ENCODE results near the gene NRF1. TPM values are rescaled to one million over a fixed set of nuclear protein-coding genes. Genes with fewer than 3 reads are reported as not detected.
A peak's percentile ranks its signal among the peaks of the same experiment; 100 is the strongest.

NRF1 gene
- total RNA-seq, 1 experiment from 2014 or later: 18.4 TPM

GRCh38 chr7:129729511-129729910 lies 118.0 kb downstream of the NRF1 start:
- no peak for DNase-seq (ENCODE audit: unreplicated experiment)
- intact Hi-C loops (cut with micrococcal nuclease): no loop called here
- CTCF ChIA-PET: no interaction called here
- Mint-ChIP-seq H3K4me3 (ENCODE audit: unreplicated experiment) (no peak overlapping the region), H3K9me3 (ENCODE audit: unreplicated experiment) (no peaks in the 10 kb centered on the region), H3K36me3 (ENCODE audit: insufficient read depth, unreplicated experiment) (peaks cover 66% of the 10 kb centered on the region), H3K27me3 (ENCODE audit: insufficient read depth, unreplicated experiment) (no peaks in the 10 kb centered on the region), H3K27ac (ENCODE audit: low read depth, unreplicated experiment) (no peak overlapping the region), H3K4me1 (ENCODE audit: insufficient read depth, unreplicated experiment) (no peaks in the 10 kb centered on the region)
- BruUV-seq (replicated peaks): no TSS peak
- TF ChIP-seq CTCF (IDR thresholded peaks at IDR 0.05; ENCODE audit: unreplicated experiment): no peak
- POLR2A ChIA-PET: no interaction called here

- Mint-ChIP-seq H3K27me3 (ENCODE audit: insufficient read depth, unreplicated experiment) (no peaks in the 10 kb centered on the region), H3K4me1 (ENCODE audit: insufficient read depth, unreplicated experiment) (no peaks in the 10 kb centered on the region), H3K36me3 (ENCODE audit: insufficient read depth, unreplicated experiment) (peaks cover 66% of the 10 kb centered on the region), H3K4me3 (ENCODE audit: unreplicated experiment) (no peak overlapping the region), H3K9me3 (ENCODE audit: unreplicated experiment) (no peaks in the 10 kb centered on the region), H3K27ac (ENCODE audit: low read depth, unreplicated experiment) (no peak overlapping the region)
- BruUV-seq (replicated peaks): no TSS peak
- no peak for DNase-seq (ENCODE audit: unreplicated experiment)
- POLR2A ChIA-PET: no interaction called here
- CTCF ChIA-PET: interaction anchor here (0.6 kb wide), 1 partner anchor 86 kb away, joined by 3 read pairs; no protein-coding TSS in a partner anchor
- intact Hi-C loops (cut with micrococcal nuclease): no loop called here
- no peak for TF ChIP-seq CTCF (IDR thresholded peaks at IDR 0.05; ENCODE audit: unreplicated experiment)
Observed at GRCh38 chr7:129730159-129730558, 118.6 kb downstream of the NRF1 start.

DNA sequence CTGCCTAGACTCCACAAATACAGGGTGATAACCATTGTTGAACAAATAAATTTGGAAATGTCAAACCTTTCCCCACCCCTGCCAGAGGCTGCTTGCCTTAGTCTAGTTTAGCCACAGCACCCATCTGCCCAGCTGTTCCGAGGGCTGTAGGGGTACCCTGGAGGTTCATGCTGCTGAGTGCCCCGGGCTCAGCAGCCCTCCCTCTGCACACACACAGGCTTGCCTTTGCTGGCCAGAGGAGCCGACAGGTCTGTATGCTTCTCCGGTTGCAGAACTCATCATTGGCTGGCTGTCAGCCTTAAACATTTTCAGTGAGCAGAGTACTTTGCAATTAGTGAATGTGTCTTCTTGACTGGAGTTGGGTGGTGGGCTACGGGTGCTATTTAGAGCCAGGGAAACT lies 122.9 kb downstream of the NRF1 start:
- ChIA-PET POLR2A (no interaction called here), CTCF (interaction anchor here (0.6 to 0.7 kb wide), 2 partner anchors 12 to 20 kb away, joined by 3 read pairs; no protein-coding TSS in a partner anchor)
- Mint-ChIP-seq H3K27ac (ENCODE audit: low read depth, unreplicated experiment) (no peak overlapping the region), H3K4me3 (ENCODE audit: unreplicated experiment) (no peak overlapping the region), H3K9me3 (ENCODE audit: unreplicated experiment) (no peaks in the 10 kb centered on the region), H3K27me3 (ENCODE audit: insufficient read depth, unreplicated experiment) (no peaks in the 10 kb centered on the region), H3K36me3 (ENCODE audit: insufficient read depth, unreplicated experiment) (peaks cover 49% of the 10 kb centered on the region), H3K4me1 (ENCODE audit: insufficient read depth, unreplicated experiment) (no peaks in the 10 kb centered on the region)
- DNase-seq (ENCODE audit: unreplicated experiment): no peak
- BruUV-seq (replicated peaks): no TSS peak
- intact Hi-C loops (cut with micrococcal nuclease): no loop called here
- TF ChIP-seq CTCF (IDR thresholded peaks at IDR 0.05; ENCODE audit: unreplicated experiment): no peak

- DNase-seq (ENCODE audit: unreplicated experiment): peak; percentile 8
- Mint-ChIP-seq H3K36me3 (ENCODE audit: insufficient read depth, unreplicated experiment) (peaks cover 30% of the 10 kb centered on the region), H3K9me3 (ENCODE audit: unreplicated experiment) (no peaks in the 10 kb centered on the region), H3K4me3 (ENCODE audit: unreplicated experiment) (no peak overlapping the region), H3K27ac (ENCODE audit: low read depth, unreplicated experiment) (no peak overlapping the region), H3K27me3 (ENCODE audit: insufficient read depth, unreplicated experiment) (no peaks in the 10 kb centered on the region), H3K4me1 (ENCODE audit: insufficient read depth, unreplicated experiment) (no peaks in the 10 kb centered on the region)
- ChIA-PET POLR2A (no interaction called here), CTCF (no interaction called here)
- TF ChIP-seq CTCF (IDR thresholded peaks at IDR 0.05; ENCODE audit: unreplicated experiment): no peak
- no TSS peak for BruUV-seq (replicated peaks)
- intact Hi-C loops (cut with micrococcal nuclease): no loop called here
Observed at GRCh38 chr7:129739427-129739826, 127.9 kb downstream of the NRF1 start.
